NT2/D1 (cell line): ENCODE measurements around the gene NUPR2.
A peak's percentile ranks its signal among the peaks of the same experiment; 100 is the strongest.
"Not testable (repeated sequence)": the region's sequence is repeated elsewhere in the genome, so short reads cannot be mapped to it uniquely, and the experiment has no call there.

Source experiments
- DNase-seq: peaks from one replicate; pipeline ENCODE4 v3.0.0-alpha.2; 2011; ENCODE audit warnings: low read depth, low spot score
- H3K27me3 ChIP-seq: 2 replicates; pipeline ENCODE4 v1.6.0; 2011; ENCODE audit warnings: mild to moderate bottlenecking; ENCODE audit not compliant: insufficient read length, insufficient read depth
- H3K36me3 ChIP-seq: 2 replicates; pipeline ENCODE4 v1.6.1; 2011; ENCODE audit warnings: mild to moderate bottlenecking, low read length, mixed read lengths; ENCODE audit not compliant: insufficient read depth, insufficient read length
- H3K4me1 ChIP-seq: 2 replicates; pipeline ENCODE4 v1.5.1; 2011; ENCODE audit not compliant: insufficient read depth, insufficient read length
- H3K4me3 ChIP-seq: 2 replicates; pipeline ENCODE4 v1.5.1; 2011; ENCODE audit warnings: low read depth; ENCODE audit not compliant: insufficient read length
- H3K9ac ChIP-seq: 2 replicates; pipeline ENCODE4 v1.6.0; 2011; ENCODE audit warnings: low read depth; ENCODE audit not compliant: insufficient read length
- H3K9me3 ChIP-seq: 2 replicates; pipeline ENCODE4 v1.5.1; 2011; ENCODE audit warnings: mild to moderate bottlenecking, low read length; ENCODE audit not compliant: insufficient read depth
- SUZ12 ChIP-seq: IDR thresholded peaks from 2 replicates; pipeline ENCODE4 v1.6.1; 2011; ENCODE audit not compliant: insufficient read length, insufficient read depth; ENCODE audit errors: extremely low read depth
- YY1 ChIP-seq: IDR thresholded peaks from 2 replicates; pipeline ENCODE4 v1.6.1; 2011; ENCODE audit not compliant: insufficient read length, insufficient read depth
- ZNF274 ChIP-seq: IDR thresholded peaks from 2 replicates; pipeline ENCODE4 v1.6.1; 2011; ENCODE audit warnings: mild to moderate bottlenecking, low read depth, low read length

NUPR2 gene

GRCh38 chr7:56110611-56111010 lies 5.6 kb downstream of the NUPR2 start:
- TF ChIP-seq ZNF274, result no peak
- no peak for TF ChIP-seq SUZ12
- no peak for TF ChIP-seq YY1
- peaks cover 16% of the 10 kb centered on the region for H3K27me3 ChIP-seq
- H3K36me3 ChIP-seq, result no peaks in the 10 kb centered on the region
- no peak overlapping the region for H3K4me3 ChIP-seq
- no peak overlapping the region for H3K9ac ChIP-seq
- no peak for DNase-seq
- no peaks in the 10 kb centered on the region for H3K9me3 ChIP-seq
- H3K4me1 ChIP-seq, result no peaks in the 10 kb centered on the region

- Histone ChIP-seq H3K9me3 (no peaks in the 10 kb centered on the region), H3K36me3 (peaks cover 26% of the 10 kb centered on the region), H3K4me3 (no peak overlapping the region), H3K9ac (no peak overlapping the region), H3K27me3 (peaks cover 3% of the 10 kb centered on the region), H3K4me1 (no peaks in the 10 kb centered on the region)
- TF ChIP-seq ZNF274 (no peak), YY1 (no peak), SUZ12 (no peak)
- no peak for DNase-seq
These were observed 8.3 kb downstream of the NUPR2 start for GRCh38 chr7:56107954-56108258.

- peak within 1 kb of the TSS; percentile 91 for H3K4me3 ChIP-seq
- peak; percentile 99 for DNase-seq
- no peak for TF ChIP-seq ZNF274
- TF ChIP-seq YY1, result no peak
- no peak for TF ChIP-seq SUZ12
- no peaks in the 10 kb centered on the region for H3K4me1 ChIP-seq
- no peaks in the 10 kb centered on the region for H3K27me3 ChIP-seq
- H3K9ac ChIP-seq, result peak within 1 kb of the TSS; percentile 85
- H3K9me3 ChIP-seq, result no peaks in the 10 kb centered on the region
- H3K36me3 ChIP-seq, result peaks cover 41% of the 10 kb centered on the region
These were observed 9.8 kb downstream of the NUPR2 start, which contains the start of gene CHCHD2 for GRCh38 chr7:56106108-56107073. CHCHD2 (minus strand) TSS chr7:56106476; CDS start chr7:56106413, 63 bp downstream.

- no peak for DNase-seq
- Histone ChIP-seq H3K36me3 (peaks cover 50% of the 10 kb centered on the region), H3K4me1 (no peaks in the 10 kb centered on the region), H3K27me3 (no peaks in the 10 kb centered on the region), H3K4me3 (peak overlapping the region; percentile 91), H3K9ac (peak overlapping the region; percentile 85), H3K9me3 (no peaks in the 10 kb centered on the region)
- TF ChIP-seq SUZ12 (no peak), YY1 (no peak), ZNF274 (no peak)
These were observed 10.7 kb downstream of the NUPR2 start for GRCh38 chr7:56105508-56105907.

GRCh38 chr7:56104138-56104537 lies 12.1 kb downstream of the NUPR2 start:
- peaks cover 60% of the 10 kb centered on the region for H3K36me3 ChIP-seq
- H3K27me3 ChIP-seq, DNase-seq, H3K9ac ChIP-seq, H3K4me3 ChIP-seq, H3K4me1 ChIP-seq, H3K9me3 ChIP-seq: not testable (repeated sequence)

GRCh38 chr7:56099653-56100052 lies 16.6 kb downstream of the NUPR2 start:
- Histone ChIP-seq H3K9me3 (no peaks in the 10 kb centered on the region), H3K4me1 (no peaks in the 10 kb centered on the region), H3K4me3 (no peak overlapping the region), H3K27me3 (no peaks in the 10 kb centered on the region), H3K36me3 (peaks cover 60% of the 10 kb centered on the region), H3K9ac (no peak overlapping the region)
- TF ChIP-seq SUZ12 (no peak), ZNF274 (no peak), YY1 (no peak)
- DNase-seq, result no peak

GRCh38 chr7:56098187-56099008 lies 17.8 kb downstream of the NUPR2 start:
- not testable (repeated sequence) for H3K9me3 ChIP-seq, H3K4me3 ChIP-seq, H3K4me1 ChIP-seq, DNase-seq, H3K27me3 ChIP-seq, H3K9ac ChIP-seq
- peaks cover 47% of the 10 kb centered on the region for H3K36me3 ChIP-seq
